Endodermal cell (in vitro differentiated cells): ENCODE measurements around the gene COPS7B. TPM values are rescaled to one million over a fixed set of nuclear protein-coding genes. Genes with fewer than 3 reads are reported as not detected.

Experiments used
- DNase-seq: peaks from one replicate; pipeline ENCODE4 v3.0.0-alpha.2; 2017
- H3K27ac ChIP-seq: 2 replicates; pipeline ENCODE4 v1.5.1; 2013; ENCODE audit warnings: mild to moderate bottlenecking, low read depth, low read length, moderate library complexity
- H3K27me3 ChIP-seq: 2 replicates; pipeline ENCODE4 v1.6.1; 2013; ENCODE audit warnings: mild to moderate bottlenecking, low read length, moderate library complexity; ENCODE audit not compliant: insufficient read depth, control insufficient read depth, poor library complexity, severe bottlenecking
- H3K36me3 ChIP-seq: 2 replicates; pipeline ENCODE4 v1.7.0; 2013; ENCODE audit warnings: mild to moderate bottlenecking, low read length, moderate library complexity; ENCODE audit not compliant: control insufficient read depth, insufficient read depth
- H3K4me1 ChIP-seq: one replicate; pipeline ENCODE4 v1.7.0; 2013; ENCODE audit warnings: low read length; ENCODE audit not compliant: control insufficient read depth, insufficient read depth
- H3K4me3 ChIP-seq: 2 replicates; pipeline ENCODE4 v1.5.1; 2013; ENCODE audit warnings: mild to moderate bottlenecking, low read length, moderate library complexity
- H3K9ac ChIP-seq: 2 replicates; pipeline ENCODE4 v1.6.1; 2013; ENCODE audit warnings: mild to moderate bottlenecking, low read length, moderate library complexity; ENCODE audit not compliant: poor library complexity, severe bottlenecking; ENCODE audit errors: extremely low read depth
- H3K9me3 ChIP-seq: 2 replicates; pipeline ENCODE4 v1.6.1; 2013; ENCODE audit warnings: mild to moderate bottlenecking, low read length, moderate library complexity; ENCODE audit not compliant: control insufficient read depth
- H3K27ac Mint-ChIP-seq: 2 replicates; pipeline ENCODE4 v1.8.0; 2020; ENCODE audit warnings: mixed read lengths
- H3K27me3 Mint-ChIP-seq: 2 replicates; pipeline ENCODE4 v1.8.0; 2021; ENCODE audit warnings: mild to moderate bottlenecking, mixed read lengths; ENCODE audit not compliant: insufficient read depth
- H3K36me3 Mint-ChIP-seq: 2 replicates; pipeline ENCODE4 v1.8.0; 2020; ENCODE audit warnings: low read depth, mixed read lengths
- H3K4me1 Mint-ChIP-seq: 2 replicates; pipeline ENCODE4 v1.8.0; 2020; ENCODE audit warnings: mixed read lengths
- H3K4me3 Mint-ChIP-seq: 2 replicates; pipeline ENCODE4 v1.8.0; 2020; ENCODE audit warnings: mild to moderate bottlenecking, moderate library complexity, mixed read lengths
- H3K9me3 Mint-ChIP-seq: 2 replicates; pipeline ENCODE4 v1.8.0; 2020; ENCODE audit warnings: mild to moderate bottlenecking, mixed read lengths
- CTCF ChIP-seq: fragments of 200-600 bp; sonication (generic); conservative IDR thresholded peaks from 2 replicates; pipeline ENCODE4 v1.5.0; 2021; ENCODE audit warnings: antibody characterized with exemption, mild to moderate bottlenecking
- WGBS, 2 experiments: methylation state at CpG; one replicate each; pipeline versions ENCODE4 v1.1.5 to v1.1.7; 2013; ENCODE audit warnings: missing lambda C conversion rate in 2 of 2, mixed read lengths in 1 of 2; ENCODE audit not compliant: insufficient coverage in 1 of 2, insufficient read length in 1 of 2; 5-methylcytosine and 5-hydroxymethylcytosine counted together
- long read RNA-seq, 4 experiments: library from polyadenylated mRNA in 2 of 4; library from RNA in 1 of 4; library from capped mRNA in 1 of 4; stranded (forward) in 3 of 4; unstranded in 1 of 4; transcript quantifications; one replicate each; pipeline ENCODE4 v2.0.0, GENCODE V29; 2020 to 2021; ENCODE audit warnings: inconsistent platforms in 1 of 4
- polyA plus RNA-seq, 2 experiments: library from polyadenylated mRNA; stranded (reverse); fragments of 50-300 nt; gene quantifications; one replicate each; pipeline ENCODE4 v1.2.3, GENCODE V29; 2013
- total RNA-seq, 2 donors: library from RNA; stranded (reverse); fragmentation: NEBNext Ultra II Directional in 1 of 2; extraction: Animal tissue kit (Norgen Biotek cat#: 25700) in 1 of 2; gene quantifications; 2 replicates in 1 of 2; 3 replicates in 1 of 2; pipeline ENCODE4 v1.2.1, GENCODE V29; 2021

COPS7B gene
- 10 to 100 TPM; 55.0 to 67.1 TPM for total RNA-seq
- polyA plus RNA-seq (2013, experiment 1 of 2), result 69.5 TPM
- polyA plus RNA-seq (2013, experiment 2 of 2), result 60.9 TPM
- long read RNA-seq, experiment 1, transcript COPS7B-201 (7 exons, 2,544 nt), result major isoform, 12 of 27 reads
- long read RNA-seq, experiment 1, partial matches to known transcripts, result 3 of 27 reads
- long read RNA-seq, experiment 1, other reads (novel, unspliced or antisense), result 10 of 27 reads
- long read RNA-seq, experiment 2, transcript COPS7B-224 (6 exons, 2,500 nt), result minor isoform, 6 of 243 reads
- long read RNA-seq, experiment 2, transcript COPS7B-207 (7 exons, 1,103 nt), result minor isoform, 11 of 243 reads
- long read RNA-seq, experiment 2, transcript COPS7B-201 (7 exons, 2,544 nt), result major isoform, 197 of 243 reads
- long read RNA-seq, experiment 2, partial matches to known transcripts, result 5 of 243 reads
- long read RNA-seq, experiment 2, other reads (novel, unspliced or antisense), result 17 of 243 reads
- long read RNA-seq, experiment 3, transcript COPS7B-201 (7 exons, 2,544 nt), result major isoform, 301 of 357 reads
- long read RNA-seq, experiment 3, transcript COPS7B-224 (6 exons, 2,500 nt), result minor isoform, 11 of 357 reads
- long read RNA-seq, experiment 3, transcript COPS7B-207 (7 exons, 1,103 nt), result minor isoform, 14 of 357 reads
- long read RNA-seq, experiment 3, partial matches to known transcripts, result 1 of 357 reads
- long read RNA-seq, experiment 3, other reads (novel, unspliced or antisense), result 25 of 357 reads
- long read RNA-seq, experiment 4, transcript COPS7B-201 (7 exons, 2,544 nt), result major isoform, 68 of 89 reads
- long read RNA-seq, experiment 4, transcript COPS7B-207 (7 exons, 1,103 nt), result minor isoform, 6 of 89 reads
- long read RNA-seq, experiment 4, partial matches to known transcripts, result 3 of 89 reads
- long read RNA-seq, experiment 4, other reads (novel, unspliced or antisense), result 4 of 89 reads

GRCh38 chr2:231786177-231786916 lies at the start of gene COPS7B:
Gene COPS7B, plus strand, starts transcription at chr2:231786445. Its CDS starts 2,126 bp downstream, at chr2:231788571.
- H3K9me3 ChIP-seq, result no peaks in the 10 kb centered on the region
- TF ChIP-seq CTCF, result peak; percentile 79
- H3K4me3 ChIP-seq, result peak within 1 kb of the TSS; percentile 84
- H3K4me3 Mint-ChIP-seq, result peak within 1 kb of the TSS; percentile 84
- peak; percentile 96 for DNase-seq
- no peaks in the 10 kb centered on the region for H3K27me3 Mint-ChIP-seq
- peak within 1 kb of the TSS; percentile 97 for H3K27ac Mint-ChIP-seq
- WGBS, 2 experiments, result 0% methylated on average over 17 to 69 of the region's 69 CpGs
- H3K27me3 ChIP-seq, result no peaks in the 10 kb centered on the region
- H3K27ac ChIP-seq, result peak within 1 kb of the TSS; percentile 85
- H3K4me1 ChIP-seq, result peaks cover 9% of the 10 kb centered on the region
- no peaks in the 10 kb centered on the region for H3K9me3 Mint-ChIP-seq
- peaks cover 22% of the 10 kb centered on the region for H3K36me3 ChIP-seq
- H3K9ac ChIP-seq, result peak within 1 kb of the TSS; percentile 73
- H3K4me1 Mint-ChIP-seq, result peaks cover 30% of the 10 kb centered on the region
- H3K36me3 Mint-ChIP-seq, result peaks cover 13% of the 10 kb centered on the region

DNA sequence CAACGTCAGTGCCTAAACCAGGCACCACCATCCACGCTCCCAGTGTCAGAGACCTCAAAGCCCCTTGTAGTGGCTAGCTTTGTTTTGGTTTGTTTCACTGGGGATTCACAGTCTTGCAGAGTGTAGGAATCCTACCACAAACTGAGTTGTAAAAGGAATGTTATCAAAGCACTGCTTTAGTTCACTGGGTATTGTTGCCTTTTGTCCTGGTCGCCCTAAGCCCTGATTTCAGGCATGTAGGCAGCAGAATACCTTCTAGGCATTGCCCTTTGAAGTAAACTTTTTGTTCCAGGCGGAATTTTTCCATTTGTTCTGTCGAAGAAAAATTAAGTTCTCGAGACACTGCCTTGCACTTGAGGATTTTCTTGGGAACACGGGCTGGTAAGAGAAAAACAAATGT lies 48.5 kb upstream of the COPS7B start:
- no peaks in the 10 kb centered on the region for H3K27me3 ChIP-seq
- DNase-seq, result no peak
- 83 to 86% methylated on average over 5 to 7 of the region's 7 CpGs for WGBS, 2 experiments
- H3K4me3 ChIP-seq, result no peak overlapping the region
- H3K36me3 ChIP-seq, result peaks cover 7% of the 10 kb centered on the region
- no peak overlapping the region for H3K27ac ChIP-seq
- H3K4me3 Mint-ChIP-seq, result no peak overlapping the region
- H3K9me3 Mint-ChIP-seq, result no peaks in the 10 kb centered on the region
- H3K4me1 ChIP-seq, result no peaks in the 10 kb centered on the region
- no peaks in the 10 kb centered on the region for H3K9me3 ChIP-seq
- no peak overlapping the region for H3K9ac ChIP-seq
- H3K4me1 Mint-ChIP-seq, result no peaks in the 10 kb centered on the region
- peaks cover 21% of the 10 kb centered on the region for H3K36me3 Mint-ChIP-seq
- TF ChIP-seq CTCF, result no peak
- no peaks in the 10 kb centered on the region for H3K27me3 Mint-ChIP-seq
- no peak overlapping the region for H3K27ac Mint-ChIP-seq
